ENCODE data around the gene RANBP10. TPM values are rescaled to one million over a fixed set of nuclear protein-coding genes. Genes with fewer than 3 reads are reported as not detected.

The RANBP10 gene
- total RNA-seq, 1 experiment from 2014 or later = 25.5 TPM

DNA sequence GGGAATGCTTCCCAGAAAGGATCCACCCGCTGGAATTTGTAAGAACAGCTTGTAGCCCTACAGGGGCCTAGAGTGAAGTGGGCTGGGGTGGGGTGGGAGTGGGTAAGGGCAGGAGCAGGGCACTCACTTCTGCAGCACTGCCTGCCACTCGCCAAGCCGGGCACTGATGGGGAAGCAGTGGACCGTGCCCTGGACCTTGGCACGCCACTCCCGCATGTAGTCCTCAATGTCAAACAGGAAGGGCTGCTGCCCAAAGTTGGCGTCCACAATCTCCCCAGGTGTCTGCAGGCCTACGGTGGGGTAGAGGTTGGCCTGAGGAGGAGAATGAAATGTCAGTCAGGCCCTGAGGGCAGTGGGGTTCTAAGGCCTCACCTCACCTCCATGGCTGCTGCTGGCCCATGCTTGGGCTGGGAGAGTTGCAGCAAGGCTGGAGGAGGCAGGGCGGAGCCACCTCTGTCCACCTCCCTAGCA is 71.6 kb downstream of the RANBP10 start:
- peaks cover 6% of the 10 kb centered on the region for H3K36me3 Mint-ChIP-seq (ENCODE audit: insufficient read depth, unreplicated experiment)
- no peaks in the 10 kb centered on the region for H3K9me3 Mint-ChIP-seq (ENCODE audit: low read depth, unreplicated experiment)
- BruUV-seq (replicated peaks) = no TSS peak
- TF ChIP-seq, protein P1, sequence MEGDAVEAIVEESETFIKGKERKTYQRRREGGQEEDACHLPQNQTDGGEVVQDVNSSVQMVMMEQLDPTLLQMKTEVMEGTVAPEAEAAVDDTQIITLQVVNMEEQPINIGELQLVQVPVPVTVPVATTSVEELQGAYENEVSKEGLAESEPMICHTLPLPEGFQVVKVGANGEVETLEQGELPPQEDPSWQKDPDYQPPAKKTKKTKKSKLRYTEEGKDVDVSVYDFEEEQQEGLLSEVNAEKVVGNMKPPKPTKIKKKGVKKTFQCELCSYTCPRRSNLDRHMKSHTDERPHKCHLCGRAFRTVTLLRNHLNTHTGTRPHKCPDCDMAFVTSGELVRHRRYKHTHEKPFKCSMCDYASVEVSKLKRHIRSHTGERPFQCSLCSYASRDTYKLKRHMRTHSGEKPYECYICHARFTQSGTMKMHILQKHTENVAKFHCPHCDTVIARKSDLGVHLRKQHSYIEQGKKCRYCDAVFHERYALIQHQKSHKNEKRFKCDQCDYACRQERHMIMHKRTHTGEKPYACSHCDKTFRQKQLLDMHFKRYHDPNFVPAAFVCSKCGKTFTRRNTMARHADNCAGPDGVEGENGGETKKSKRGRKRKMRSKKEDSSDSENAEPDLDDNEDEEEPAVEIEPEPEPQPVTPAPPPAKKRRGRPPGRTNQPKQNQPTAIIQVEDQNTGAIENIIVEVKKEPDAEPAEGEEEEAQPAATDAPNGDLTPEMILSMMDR (IDR thresholded peaks at IDR 0.05; ENCODE audit: unreplicated experiment) = no peak
- no peaks in the 10 kb centered on the region for H3K27me3 Mint-ChIP-seq (ENCODE audit: unreplicated experiment)
- no peak overlapping the region for H3K27ac Mint-ChIP-seq (ENCODE audit: unreplicated experiment)
- no peaks in the 10 kb centered on the region for H3K4me1 Mint-ChIP-seq (ENCODE audit: low read depth, unreplicated experiment)
- intact Hi-C loops (cut with micrococcal nuclease; ENCODE audit: unreplicated experiment) = no loop called here
- no peak overlapping the region for H3K4me3 Mint-ChIP-seq (ENCODE audit: low read depth, unreplicated experiment)
- CTCF ChIA-PET = interaction anchor here (0.7 kb wide), 1 partner anchor 11 kb away, joined by 4 read pairs; no protein-coding TSS in a partner anchor
- DNase-seq = no peak

DNA sequence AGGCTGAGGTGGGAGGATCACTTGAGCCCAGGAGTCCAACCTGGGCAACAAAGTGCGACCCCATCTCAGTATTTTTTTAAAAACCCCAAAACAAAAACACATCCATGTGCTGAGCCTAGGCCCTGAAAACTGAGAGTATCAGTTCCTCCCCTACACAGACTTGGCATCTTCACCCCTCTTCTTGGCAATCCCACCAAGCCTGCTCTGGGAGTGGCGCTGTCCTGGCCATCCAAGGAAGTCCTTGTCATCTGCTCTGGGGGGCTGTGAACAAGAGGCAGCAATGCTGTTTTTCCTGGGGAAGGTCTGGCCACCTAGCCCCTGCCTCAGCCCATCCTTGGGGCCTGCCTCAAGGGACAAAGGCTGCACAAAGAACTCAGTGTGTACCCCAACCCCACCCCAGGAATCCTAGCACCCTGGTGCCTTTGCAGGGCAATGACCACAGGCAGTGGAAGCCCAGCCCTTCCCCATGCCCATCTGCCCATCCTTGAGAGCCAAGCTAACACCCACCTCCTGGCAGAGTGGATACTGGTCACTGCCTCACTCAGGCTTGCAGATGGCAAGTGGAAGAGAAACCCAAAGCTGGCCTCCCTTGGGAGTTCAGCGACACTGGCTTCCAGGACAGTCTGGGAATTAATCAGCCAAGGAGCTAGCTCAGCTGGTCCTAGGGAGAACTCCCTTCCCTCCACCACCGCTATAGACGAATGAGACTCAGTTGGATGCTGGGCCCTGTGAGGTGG is 72.5 kb downstream of the RANBP10 start:
- H3K4me1 Mint-ChIP-seq (ENCODE audit: low read depth, unreplicated experiment) = no peaks in the 10 kb centered on the region
- no peaks in the 10 kb centered on the region for H3K9me3 Mint-ChIP-seq (ENCODE audit: low read depth, unreplicated experiment)
- DNase-seq = no peak
- no peak overlapping the region for H3K27ac Mint-ChIP-seq (ENCODE audit: unreplicated experiment)
- CTCF ChIA-PET = interaction anchor here (0.7 kb wide), 1 partner anchor 10 kb away, joined by 4 read pairs; no protein-coding TSS in a partner anchor
- TF ChIP-seq, protein P1 (IDR thresholded peaks at IDR 0.05; ENCODE audit: unreplicated experiment) = no peak
- intact Hi-C loops (cut with micrococcal nuclease; ENCODE audit: unreplicated experiment) = no loop called here
- H3K4me3 Mint-ChIP-seq (ENCODE audit: low read depth, unreplicated experiment) = no peak overlapping the region
- no TSS peak for BruUV-seq (replicated peaks)
- peaks cover 6% of the 10 kb centered on the region for H3K36me3 Mint-ChIP-seq (ENCODE audit: insufficient read depth, unreplicated experiment)
- H3K27me3 Mint-ChIP-seq (ENCODE audit: unreplicated experiment) = no peaks in the 10 kb centered on the region

DNA sequence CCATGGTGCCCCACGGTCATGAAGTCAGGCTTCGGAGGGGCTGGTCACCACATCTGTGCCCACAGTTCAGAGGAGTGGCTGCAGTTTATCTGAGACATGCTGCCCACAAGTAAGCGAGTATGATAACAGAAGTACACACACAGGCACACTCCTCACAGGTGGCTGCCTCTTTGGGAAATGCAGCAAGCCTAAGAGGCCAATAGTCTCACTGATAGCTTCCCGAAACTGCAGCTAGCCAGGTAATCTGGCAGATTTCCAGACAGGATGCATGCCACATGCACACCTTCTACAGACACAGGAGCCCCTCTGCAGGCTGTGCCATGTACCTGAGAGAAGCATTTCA is 74.6 kb downstream of the RANBP10 start:
- no peaks in the 10 kb centered on the region for H3K27me3 Mint-ChIP-seq (ENCODE audit: unreplicated experiment)

DNA sequence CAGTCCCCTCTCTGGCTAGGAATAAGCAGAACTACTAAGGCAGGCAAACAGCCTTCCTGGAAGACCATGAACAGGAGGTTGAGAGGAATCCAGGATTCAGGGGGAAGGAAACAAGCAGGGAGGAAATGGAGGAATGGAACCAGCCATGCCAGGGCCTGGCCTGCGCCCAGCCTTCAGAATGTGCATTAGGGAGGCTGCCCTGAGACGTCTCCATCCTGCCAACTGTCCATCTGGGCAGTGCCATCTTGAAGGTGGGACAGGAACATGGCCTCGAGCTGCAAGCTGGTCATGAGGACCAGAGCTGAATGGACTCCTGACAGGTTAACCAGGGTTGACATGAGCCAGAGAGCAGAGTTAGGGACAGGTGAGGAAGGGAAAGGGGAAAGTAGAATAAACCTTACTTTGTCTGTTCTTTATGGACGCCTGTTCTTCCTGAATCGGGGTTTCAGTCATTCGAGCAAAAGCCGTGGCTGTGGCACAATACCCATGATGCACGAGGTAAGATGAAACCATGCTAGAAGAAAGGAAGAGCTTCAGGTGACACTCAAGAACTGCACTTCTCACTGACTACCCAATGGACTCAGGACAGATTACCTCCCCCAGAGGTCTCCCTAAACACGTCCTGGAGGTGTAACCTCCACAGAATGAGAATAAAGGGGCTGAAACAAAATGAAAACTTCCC is 75.1 kb downstream of the RANBP10 start:
- Mint-ChIP-seq H3K36me3 (ENCODE audit: insufficient read depth, unreplicated experiment) (peaks cover 1% of the 10 kb centered on the region), H3K4me3 (ENCODE audit: low read depth, unreplicated experiment) (no peak overlapping the region), H3K4me1 (ENCODE audit: low read depth, unreplicated experiment) (no peaks in the 10 kb centered on the region), H3K27ac (ENCODE audit: unreplicated experiment) (no peak overlapping the region), H3K27me3 (ENCODE audit: unreplicated experiment) (no peaks in the 10 kb centered on the region), H3K9me3 (ENCODE audit: low read depth, unreplicated experiment) (no peaks in the 10 kb centered on the region)
- DNase-seq = no peak
- CTCF ChIA-PET = no interaction called here
- intact Hi-C loops (cut with micrococcal nuclease; ENCODE audit: unreplicated experiment) = no loop called here
- no TSS peak for BruUV-seq (replicated peaks)
- TF ChIP-seq, protein P1 (IDR thresholded peaks at IDR 0.05; ENCODE audit: unreplicated experiment) = no peak

More for the DNA sequence above, 74.6 kb downstream of the RANBP10 start:
- intact Hi-C loops (cut with micrococcal nuclease; ENCODE audit: unreplicated experiment) = no loop called here
- TF ChIP-seq, protein P1 (IDR thresholded peaks at IDR 0.05; ENCODE audit: unreplicated experiment) = no peak
- DNase-seq = no peak
- Mint-ChIP-seq H3K27ac (ENCODE audit: unreplicated experiment) (no peak overlapping the region), H3K4me1 (ENCODE audit: low read depth, unreplicated experiment) (no peaks in the 10 kb centered on the region), H3K36me3 (ENCODE audit: insufficient read depth, unreplicated experiment) (peaks cover 6% of the 10 kb centered on the region), H3K4me3 (ENCODE audit: low read depth, unreplicated experiment) (no peak overlapping the region), H3K9me3 (ENCODE audit: low read depth, unreplicated experiment) (no peaks in the 10 kb centered on the region)
- CTCF ChIA-PET = no interaction called here
- no TSS peak for BruUV-seq (replicated peaks)

Data from Calu3 (cell line).